DMS114 treated with DMSO at 0.1 percent for 48 hours (cell line): ENCODE results near the gene RGS7.
"Not testable (repeated sequence)": the region's sequence is repeated elsewhere in the genome, so short reads cannot be mapped to it uniquely, and the experiment has no call there.

Experiments
- DNase-seq: peaks from one replicate; lab custom pipeline; 2025; ENCODE audit not compliant: unreplicated experiment; lab: John Stamatoyannopoulos, UW

The RGS7 gene

GRCh38 chr1:241142493-241142892 is 214.5 kb downstream of the RGS7 start:
- no peak for DNase-seq

GRCh38 chr1:241141646-241142045 is 215.4 kb downstream of the RGS7 start:
- DNase-seq = not testable (repeated sequence)

GRCh38 chr1:241140670-241141069 is 216.3 kb downstream of the RGS7 start:
- no peak for DNase-seq

GRCh38 chr1:241139047-241139446 is 218.0 kb downstream of the RGS7 start:
- no peak for DNase-seq

- no peak for DNase-seq
Observed at GRCh38 chr1:241138248-241138647, 218.8 kb downstream of the RGS7 start.

- no peak for DNase-seq
Observed at GRCh38 chr1:241136389-241136788, 220.6 kb downstream of the RGS7 start.

- DNase-seq = no peak
Observed at GRCh38 chr1:241131636-241132194, 225.3 kb downstream of the RGS7 start.

GRCh38 chr1:241130881-241131280 is 226.1 kb downstream of the RGS7 start:
- no peak for DNase-seq

GRCh38 chr1:241129207-241129960 is 227.6 kb downstream of the RGS7 start:
- no peak for DNase-seq

GRCh38 chr1:241125286-241125685 is 231.7 kb downstream of the RGS7 start:
- DNase-seq = no peak

- no peak for DNase-seq
Observed at GRCh38 chr1:241118049-241118448, 239.0 kb downstream of the RGS7 start.

- DNase-seq = no peak
Observed at GRCh38 chr1:241115784-241116183, 241.2 kb downstream of the RGS7 start.

- no peak for DNase-seq
Observed at GRCh38 chr1:241114699-241115233, 242.2 kb downstream of the RGS7 start.

- DNase-seq = no peak
Observed at GRCh38 chr1:241113557-241113956, 243.4 kb downstream of the RGS7 start.

GRCh38 chr1:241109039-241109438 is 248.0 kb downstream of the RGS7 start:
- DNase-seq = no peak

- no peak for DNase-seq
Observed at GRCh38 chr1:241105147-241105546, 251.9 kb downstream of the RGS7 start.

- DNase-seq = no peak
Observed at GRCh38 chr1:241102664-241103063, 254.3 kb downstream of the RGS7 start.

- DNase-seq = no peak
Observed at GRCh38 chr1:241101622-241102021, 255.4 kb downstream of the RGS7 start.

- no peak for DNase-seq
Observed at GRCh38 chr1:241097479-241097878, 259.5 kb downstream of the RGS7 start.

GRCh38 chr1:241096982-241097381 is 260.0 kb downstream of the RGS7 start:
- DNase-seq = no peak

GRCh38 chr1:241095847-241096246 is 261.2 kb downstream of the RGS7 start:
- DNase-seq = no peak

- no peak for DNase-seq
Observed at GRCh38 chr1:241090798-241091197, 266.2 kb downstream of the RGS7 start.

GRCh38 chr1:241089066-241089465 is 267.9 kb downstream of the RGS7 start:
- DNase-seq = not testable (repeated sequence)
